Activated B cell treated with CpG ODN at 0.5 μM for 24 hours (primary cell): Measurements from ENCODE around the gene THBS4. TPM values are rescaled to one million over a fixed set of nuclear protein-coding genes. Genes with fewer than 3 reads are reported as not detected.

Experiments used
- ATAC-seq: fragments of 200-7000 bp; cut with Tn5 transposase; one replicate; pipeline ENCODE4 v1.10.0; 2021; ENCODE audit warnings: low read depth, mild to moderate bottlenecking, moderate library complexity
- CTCF ChIA-PET: fragments of 350-600 bp; sonication (Branson Sonifier 250); formaldehyde crosslinking; loops from one replicate; lab custom pipeline; 2021; ENCODE audit warnings: antibody characterized with exemption; lab: Charles Lee
- POLR2A ChIA-PET: fragments of 350-600 bp; sonication (Branson Sonifier 250); formaldehyde crosslinking; loops from one replicate; lab custom pipeline; 2021; ENCODE audit warnings: antibody characterized with exemption; lab: Charles Lee
- DNase-seq: peaks from one replicate; pipeline ENCODE4 v3.0.0; 2022
- H3K27ac Mint-ChIP-seq: one replicate; pipeline ENCODE4 v1.8.0; 2020; ENCODE audit warnings: mixed read lengths
- H3K27me3 Mint-ChIP-seq: one replicate; pipeline ENCODE4 v1.8.0; 2021; ENCODE audit warnings: mixed read lengths
- H3K36me3 Mint-ChIP-seq: one replicate; pipeline ENCODE4 v1.8.0; 2021; ENCODE audit warnings: low read depth, mixed read lengths
- H3K4me1 Mint-ChIP-seq: one replicate; pipeline ENCODE4 v1.8.0; 2021; ENCODE audit warnings: mixed read lengths
- H3K4me3 Mint-ChIP-seq: one replicate; pipeline ENCODE4 v1.8.0; 2020; ENCODE audit warnings: mild to moderate bottlenecking, mixed read lengths
- H3K9me3 Mint-ChIP-seq: one replicate; pipeline ENCODE4 v1.8.0; 2020; ENCODE audit warnings: mixed read lengths
- CTCF ChIP-seq: fragments of 200-600 bp; IDR thresholded peaks from one replicate; pipeline ENCODE4 v1.8.0; 2022; ENCODE audit warnings: antibody characterized with exemption, mild to moderate bottlenecking
- intact Hi-C: fragments of 100-400 bp; cut with micrococcal nuclease; formaldehyde crosslinking; loops from one replicate; pipeline ENCODE4 v1.15.1; 2024
- total RNA-seq: library from RNA; stranded (reverse); gene quantifications from 2 replicates; pipeline ENCODE4 v1.2.3, GENCODE V29; 2022

THBS4 gene
- total RNA-seq, result 0.20 and 0.27 TPM in 2 replicates

DNA sequence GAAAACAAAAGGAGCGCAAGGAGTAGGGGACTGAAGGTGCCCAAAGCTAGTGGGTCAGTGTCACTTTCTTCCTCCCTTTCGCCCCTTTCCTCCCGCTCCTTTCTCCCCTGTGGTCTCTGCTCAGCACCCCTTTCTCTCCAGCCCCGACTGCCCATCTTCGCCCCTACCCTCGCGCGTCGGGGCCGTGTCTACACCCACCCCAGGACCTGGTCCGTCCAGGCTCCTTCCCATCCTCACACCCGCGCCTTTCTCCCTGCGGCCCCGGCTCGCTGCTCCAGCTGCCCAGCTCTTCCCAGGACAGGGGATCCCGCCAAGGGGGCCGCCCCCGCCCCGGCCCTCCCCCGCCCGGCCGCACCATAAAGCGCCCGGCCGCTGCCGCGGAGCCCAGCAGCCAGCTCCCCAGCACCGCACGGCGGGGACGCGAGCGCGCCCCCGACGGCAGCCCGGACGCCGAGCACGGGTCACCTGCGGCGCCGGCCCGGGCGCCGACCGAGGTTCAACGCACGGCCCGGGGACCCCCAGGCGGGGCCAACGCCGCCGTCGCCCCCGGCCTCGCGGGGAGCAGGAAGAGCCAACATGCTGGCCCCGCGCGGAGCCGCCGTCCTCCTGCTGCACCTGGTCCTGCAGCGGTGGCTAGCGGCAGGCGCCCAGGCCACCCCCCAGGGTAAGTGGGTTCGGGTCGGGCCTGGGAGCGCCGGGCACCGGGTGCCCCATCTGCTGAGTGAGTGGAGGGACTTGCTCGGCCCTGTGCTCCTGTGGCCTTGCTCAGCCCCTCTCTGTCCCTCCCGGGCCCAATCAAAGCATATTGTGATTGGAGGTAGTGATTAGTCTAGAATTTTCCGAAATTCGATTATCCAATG, at the start of gene THBS4:
TSS of gene THBS4 (plus strand) at position 387 of the 860 bp plus-strand sequence. CDS start at position 577, 190 bp downstream.
- H3K27me3 Mint-ChIP-seq, result peaks cover 48% of the 10 kb centered on the region
- DNase-seq (no peak), ATAC-seq (no peak)
- H3K4me3 Mint-ChIP-seq, result peak within 1 kb of the TSS; percentile 25
- H3K36me3 Mint-ChIP-seq, result no peaks in the 10 kb centered on the region
- H3K9me3 Mint-ChIP-seq, result no peaks in the 10 kb centered on the region
- ChIA-PET CTCF (no interaction called here), POLR2A (no interaction called here)
- no peak for TF ChIP-seq CTCF
- intact Hi-C loops, result no loop called here
- H3K4me1 Mint-ChIP-seq, result peaks cover 4% of the 10 kb centered on the region
- no peak within 1 kb of the TSS for H3K27ac Mint-ChIP-seq

GRCh38 chr5:79986260-79986659, 48.9 kb upstream of the THBS4 start:
- ATAC-seq, result no peak
- ChIA-PET POLR2A (no interaction called here), CTCF (no interaction called here)
- DNase-seq, result no peak
- Mint-ChIP-seq H3K36me3 (peaks cover 72% of the 10 kb centered on the region), H3K27ac (no peak overlapping the region), H3K4me3 (no peak overlapping the region), H3K4me1 (peaks cover 26% of the 10 kb centered on the region), H3K9me3 (no peaks in the 10 kb centered on the region), H3K27me3 (no peaks in the 10 kb centered on the region)
- TF ChIP-seq CTCF, result no peak
- intact Hi-C loops, result no loop called here

GRCh38 chr5:79990205-79990597, 44.9 kb upstream of the THBS4 start:
- Mint-ChIP-seq H3K27me3 (peaks cover 2% of the 10 kb centered on the region), H3K27ac (peak overlapping the region; percentile 84), H3K4me1 (peaks cover 23% of the 10 kb centered on the region), H3K4me3 (peak overlapping the region; percentile 88), H3K9me3 (peaks cover 2% of the 10 kb centered on the region), H3K36me3 (peaks cover 36% of the 10 kb centered on the region)
- no peak for TF ChIP-seq CTCF
- DNase-seq (no peak), ATAC-seq (no peak)
- ChIA-PET CTCF (interaction anchor here (0.9 kb wide), 1 partner anchor 354 kb away, joined by 3 read pairs; no protein-coding TSS in a partner anchor), POLR2A (interaction anchor here (1.0 to 1.6 kb wide), 3 partner anchors 9 to 417 kb away, joined by 3 to 10 read pairs (median 10); partner anchors contain the start of gene ZFYVE16)
- intact Hi-C loops, result loop anchor here (2.0 to 10.0 kb wide), 5 partner anchors 137 to 1315 kb away; partner anchors contain the start of genes DHFR, HOMER1, MSH3 and ZCCHC9

DNA sequence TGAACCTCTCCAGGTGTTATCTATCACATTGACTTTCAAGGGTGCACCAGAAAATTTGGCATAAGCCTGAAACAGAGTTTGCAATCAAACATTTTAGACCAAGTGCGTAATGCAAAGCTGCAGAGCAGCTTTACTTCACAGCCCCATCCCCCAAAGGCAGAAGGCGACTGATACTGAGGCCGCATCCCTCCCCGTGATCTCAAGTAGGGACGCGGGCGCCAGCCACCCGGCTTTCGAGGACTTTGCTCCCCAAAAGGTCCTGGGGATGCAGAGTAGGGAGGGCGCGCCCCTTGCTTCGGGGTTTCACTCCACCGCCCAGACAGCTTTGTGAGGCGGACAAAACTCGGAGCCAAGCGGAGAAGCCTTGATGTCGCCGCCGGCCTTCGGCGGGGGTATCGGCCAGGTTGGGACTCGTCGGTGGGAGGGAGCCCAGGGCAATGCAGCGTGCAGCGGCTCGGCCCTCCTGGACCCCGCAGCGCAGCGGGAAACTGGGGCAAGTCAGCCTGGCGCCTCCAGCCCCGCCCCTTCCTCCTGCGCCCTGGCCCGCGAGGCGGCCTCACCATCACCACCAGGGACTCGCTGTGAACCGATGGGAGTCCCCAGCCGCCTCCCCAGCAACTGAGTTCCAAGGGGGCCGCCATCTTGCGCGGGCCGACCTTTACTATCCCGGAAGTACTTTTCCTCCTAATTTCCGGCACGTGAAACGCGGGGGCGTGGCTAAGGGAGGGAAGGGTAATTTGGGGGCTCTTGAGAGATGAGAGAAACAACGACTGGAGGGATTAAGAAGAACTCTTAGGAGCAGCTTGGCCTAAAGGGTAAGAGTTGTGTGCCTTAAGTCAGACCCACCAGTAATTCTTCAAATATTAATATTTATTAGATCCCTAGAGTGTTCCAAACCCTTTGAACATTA, 44.3 kb upstream of the THBS4 start, which contains the start of gene MTX3:
TSS of gene MTX3 (minus strand) at position 665 of the 910 bp plus-strand sequence. CDS start at position 641, 24 bp downstream.
- DNase-seq, result peak; percentile 74
- ChIA-PET CTCF (interaction anchor here (0.9 kb wide), 1 partner anchor 354 kb away, joined by 3 read pairs; no protein-coding TSS in a partner anchor), POLR2A (interaction anchor here (1.0 to 1.6 kb wide), 4 partner anchors 10 to 417 kb away, joined by 3 to 10 read pairs (median 8); partner anchors contain the start of gene ZFYVE16)
- peak; percentile 95 for ATAC-seq
- H3K4me3 Mint-ChIP-seq, result peak within 1 kb of the TSS; percentile 88
- intact Hi-C loops, result loop anchor here (1.0 to 10.0 kb wide), 8 partner anchors 10 to 1314 kb away; partner anchors contain the start of genes DHFR, HOMER1, MSH3 and SERINC5
- peaks cover 2% of the 10 kb centered on the region for H3K27me3 Mint-ChIP-seq
- H3K27ac Mint-ChIP-seq, result peak within 1 kb of the TSS; percentile 84
- H3K4me1 Mint-ChIP-seq, result peaks cover 23% of the 10 kb centered on the region
- no peak for TF ChIP-seq CTCF
- peaks cover 31% of the 10 kb centered on the region for H3K36me3 Mint-ChIP-seq
- peaks cover 2% of the 10 kb centered on the region for H3K9me3 Mint-ChIP-seq
